HG03457 (cell line): Measurements from ENCODE around the gene PRPH.
"Not testable (repeated sequence)": the region's sequence is repeated elsewhere in the genome, so short reads cannot be mapped to it uniquely, and the experiment has no call there.

Experiments used
- ATAC-seq: cut with Tn5 transposase; IDR thresholded peaks from one replicate; pipeline ENCODE4 v1.9.1; 2021; ENCODE audit warnings: moderate number of reproducible peaks; ENCODE audit not compliant: unreplicated experiment

Gene PRPH

GRCh38 chr12:49295082-49295936 lies at the start of gene PRPH:
Gene PRPH, plus strand, starts transcription at chr12:49295147. Its CDS starts 54 bp downstream, at chr12:49295201.
- ATAC-seq: no peak

- ATAC-seq: no peak
These were observed 43.6 kb upstream of the PRPH start for GRCh38 chr12:49251357-49251756.

GRCh38 chr12:49253033-49253623 lies 41.8 kb upstream of the PRPH start:
- no peak for ATAC-seq

- not testable (repeated sequence) for ATAC-seq
These were observed 39.5 kb upstream of the PRPH start for GRCh38 chr12:49255456-49255855.

- ATAC-seq: no peak
These were observed 38.9 kb upstream of the PRPH start for GRCh38 chr12:49255857-49256637.

- ATAC-seq: not testable (repeated sequence)
These were observed 37.3 kb upstream of the PRPH start for GRCh38 chr12:49257508-49258184.

GRCh38 chr12:49259452-49259851 lies 35.5 kb upstream of the PRPH start:
- no peak for ATAC-seq

GRCh38 chr12:49260166-49260565 lies 34.8 kb upstream of the PRPH start:
- no peak for ATAC-seq

- no peak for ATAC-seq
These were observed 34.2 kb upstream of the PRPH start for GRCh38 chr12:49260571-49261363.

- no peak for ATAC-seq
These were observed 33.2 kb upstream of the PRPH start for GRCh38 chr12:49261721-49262120.

GRCh38 chr12:49263400-49263763 lies 31.6 kb upstream of the PRPH start:
- no peak for ATAC-seq

GRCh38 chr12:49264466-49264872 lies 30.5 kb upstream of the PRPH start:
- peak; percentile 21 for ATAC-seq

- peak; percentile 80 for ATAC-seq
These were observed 29.8 kb upstream of the PRPH start, which contains the start of gene TUBA1C for GRCh38 chr12:49264873-49265792. Gene TUBA1C, plus strand, starts transcription at chr12:49265082. Its CDS starts 100 bp downstream, at chr12:49265182.

GRCh38 chr12:49269191-49269590 lies 25.8 kb upstream of the PRPH start:
- ATAC-seq: not testable (repeated sequence)

GRCh38 chr12:49272790-49273725 lies 21.9 kb upstream of the PRPH start:
- no peak for ATAC-seq

GRCh38 chr12:49273726-49274395 lies 21.1 kb upstream of the PRPH start:
- no peak for ATAC-seq

GRCh38 chr12:49274396-49275069 lies 20.4 kb upstream of the PRPH start:
- no peak for ATAC-seq
